Mesothelial cell of epicardium (in vitro differentiated cells): ENCODE measurements around the gene ENDOU. TPM values are rescaled to one million over a fixed set of nuclear protein-coding genes. Genes with fewer than 3 reads are reported as not detected.

Source experiments
- DNase-seq, 2 experiments: peaks; one replicate each; pipeline ENCODE4 v3.0.0; 2021; ENCODE audit warnings: low spot score in 2 of 2; ENCODE audit not compliant: unreplicated experiment in 2 of 2
- H3K27ac Mint-ChIP-seq: 2 replicates; pipeline ENCODE4 v1.8.0; 2021; ENCODE audit warnings: mixed read lengths
- H3K27me3 Mint-ChIP-seq: 2 replicates; pipeline ENCODE4 v1.8.0; 2021; ENCODE audit warnings: low read depth, mixed read lengths
- H3K36me3 Mint-ChIP-seq: 2 replicates; pipeline ENCODE4 v1.8.0; 2021; ENCODE audit warnings: mixed read lengths
- H3K4me1 Mint-ChIP-seq: 2 replicates; pipeline ENCODE4 v1.8.0; 2021; ENCODE audit warnings: mixed read lengths
- H3K4me3 Mint-ChIP-seq: 2 replicates; pipeline ENCODE4 v1.8.0; 2021; ENCODE audit warnings: mild to moderate bottlenecking, moderate library complexity, mixed read lengths
- H3K9me3 Mint-ChIP-seq: 2 replicates; pipeline ENCODE4 v1.8.0; 2021; ENCODE audit warnings: mixed read lengths
- CTCF ChIP-seq: fragments of 200-600 bp; sonication (generic); IDR thresholded peaks from one replicate; pipeline ENCODE4 v1.5.0; 2021; ENCODE audit warnings: antibody characterized with exemption; ENCODE audit not compliant: unreplicated experiment
- total RNA-seq: library from RNA; stranded (reverse); gene quantifications from 3 replicates; pipeline ENCODE4 v1.2.1, GENCODE V29; 2021

ENDOU gene
- total RNA-seq, 1 donor from 2014 or later, result 0.51 TPM

GRCh38 chr12:47750916-47751470, 25.7 kb upstream of the ENDOU start:
- no peak overlapping the region for H3K27ac Mint-ChIP-seq
- TF ChIP-seq CTCF, result no peak
- H3K4me3 Mint-ChIP-seq, result no peak overlapping the region
- H3K4me1 Mint-ChIP-seq, result peaks cover 34% of the 10 kb centered on the region
- H3K27me3 Mint-ChIP-seq, result no peaks in the 10 kb centered on the region
- no peak for DNase-seq
- no peaks in the 10 kb centered on the region for H3K9me3 Mint-ChIP-seq
- peaks cover 4% of the 10 kb centered on the region for H3K36me3 Mint-ChIP-seq

- H3K27me3 Mint-ChIP-seq, result no peaks in the 10 kb centered on the region
- no peaks in the 10 kb centered on the region for H3K9me3 Mint-ChIP-seq
- peaks cover 34% of the 10 kb centered on the region for H3K4me1 Mint-ChIP-seq
- peaks cover 4% of the 10 kb centered on the region for H3K36me3 Mint-ChIP-seq
- no peak for TF ChIP-seq CTCF
- no peak overlapping the region for H3K27ac Mint-ChIP-seq
- no peak overlapping the region for H3K4me3 Mint-ChIP-seq
- no peak for DNase-seq
Measured at GRCh38 chr12:47750229-47750798, 25.0 kb upstream of the ENDOU start.

DNA sequence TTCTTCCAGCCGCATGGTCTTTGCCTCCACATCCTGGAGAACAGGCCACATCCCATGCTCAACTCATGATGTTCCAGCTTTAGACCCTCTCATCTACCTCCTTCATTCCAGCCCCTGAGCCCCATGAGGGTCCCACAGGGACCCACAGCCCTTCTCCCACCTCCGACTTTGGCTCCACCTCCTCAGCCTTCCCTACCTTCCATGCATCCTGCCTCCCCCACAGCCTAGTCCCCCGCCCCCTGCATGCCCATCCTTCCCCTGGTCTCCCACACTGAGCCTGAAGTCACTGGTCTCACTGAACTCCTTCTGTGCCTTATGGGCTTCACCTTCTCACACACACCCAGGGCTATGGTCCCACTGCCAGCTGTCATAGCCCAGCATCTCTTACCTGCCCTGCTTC, 23.6 kb upstream of the ENDOU start:
- H3K36me3 Mint-ChIP-seq, result peaks cover 4% of the 10 kb centered on the region
- no peaks in the 10 kb centered on the region for H3K27me3 Mint-ChIP-seq
- no peak overlapping the region for H3K27ac Mint-ChIP-seq
- H3K4me3 Mint-ChIP-seq, result no peak overlapping the region
- no peak for TF ChIP-seq CTCF
- H3K4me1 Mint-ChIP-seq, result peaks cover 27% of the 10 kb centered on the region
- no peak for DNase-seq
- H3K9me3 Mint-ChIP-seq, result no peaks in the 10 kb centered on the region

GRCh38 chr12:47748507-47748828, 23.2 kb upstream of the ENDOU start:
- no peaks in the 10 kb centered on the region for H3K9me3 Mint-ChIP-seq
- peaks cover 23% of the 10 kb centered on the region for H3K4me1 Mint-ChIP-seq
- TF ChIP-seq CTCF, result no peak
- peaks cover 4% of the 10 kb centered on the region for H3K36me3 Mint-ChIP-seq
- H3K4me3 Mint-ChIP-seq, result no peak overlapping the region
- no peak for DNase-seq
- H3K27me3 Mint-ChIP-seq, result no peaks in the 10 kb centered on the region
- H3K27ac Mint-ChIP-seq, result no peak overlapping the region

GRCh38 chr12:47747596-47748506, 22.6 kb upstream of the ENDOU start:
- H3K36me3 Mint-ChIP-seq, result peaks cover 4% of the 10 kb centered on the region
- no peak for DNase-seq
- no peak for TF ChIP-seq CTCF
- H3K4me3 Mint-ChIP-seq, result no peak overlapping the region
- peaks cover 16% of the 10 kb centered on the region for H3K4me1 Mint-ChIP-seq
- H3K9me3 Mint-ChIP-seq, result no peaks in the 10 kb centered on the region
- no peak overlapping the region for H3K27ac Mint-ChIP-seq
- H3K27me3 Mint-ChIP-seq, result no peaks in the 10 kb centered on the region
